Progenitor cell of endocrine pancreas (in vitro differentiated cells): ENCODE data around the gene CD37. TPM values are rescaled to one million over a fixed set of nuclear protein-coding genes. Genes with fewer than 3 reads are reported as not detected.
A peak's percentile ranks its signal among the peaks of the same experiment; 100 is the strongest.
"Not testable (repeated sequence)": the region's sequence is repeated elsewhere in the genome, so short reads cannot be mapped to it uniquely, and the experiment has no call there.

ENCODE experiments used
- DNase-seq: peaks from one replicate; pipeline ENCODE4 v3.0.0; 2021; ENCODE audit warnings: low spot score; ENCODE audit not compliant: unreplicated experiment
- H3K27ac Mint-ChIP-seq: 2 replicates; pipeline ENCODE4 v1.8.0; 2021; ENCODE audit warnings: mild to moderate bottlenecking, moderate library complexity, mixed read lengths
- H3K27me3 Mint-ChIP-seq: 2 replicates; pipeline ENCODE4 v1.8.0; 2021; ENCODE audit warnings: mixed read lengths
- H3K36me3 Mint-ChIP-seq: 2 replicates; pipeline ENCODE4 v1.8.0; 2022; ENCODE audit warnings: mixed read lengths; ENCODE audit not compliant: insufficient read depth
- H3K4me1 Mint-ChIP-seq: 2 replicates; pipeline ENCODE4 v1.8.0; 2021; ENCODE audit warnings: low read depth, mixed read lengths
- H3K4me3 Mint-ChIP-seq: 2 replicates; pipeline ENCODE4 v1.8.0; 2021; ENCODE audit warnings: low read depth, mild to moderate bottlenecking, moderate library complexity, mixed read lengths
- H3K9me3 Mint-ChIP-seq: 2 replicates; pipeline ENCODE4 v1.8.0; 2021; ENCODE audit warnings: low read depth, mixed read lengths
- CTCF ChIP-seq: fragments of 200-600 bp; sonication (generic); IDR thresholded peaks from one replicate; pipeline ENCODE4 v1.5.0; 2021; ENCODE audit warnings: antibody characterized with exemption, mild to moderate bottlenecking; ENCODE audit not compliant: unreplicated experiment
- total RNA-seq: library from RNA; stranded (reverse); gene quantifications from 2 replicates; pipeline ENCODE4 v1.2.1, GENCODE V29; 2021

The CD37 gene
- total RNA-seq, 1 donor from 2014 or later: not detected

- no peak overlapping the region for H3K27ac Mint-ChIP-seq
- peaks cover 3% of the 10 kb centered on the region for H3K4me1 Mint-ChIP-seq
- TF ChIP-seq CTCF: no peak
- H3K27me3 Mint-ChIP-seq: no peaks in the 10 kb centered on the region
- DNase-seq: no peak
- H3K9me3 Mint-ChIP-seq: peaks cover 5% of the 10 kb centered on the region
- H3K4me3 Mint-ChIP-seq: no peak overlapping the region
- H3K36me3 Mint-ChIP-seq: peaks cover 35% of the 10 kb centered on the region
These were observed 9.0 kb upstream of the CD37 start for GRCh38 chr19:49326165-49326704.

GRCh38 chr19:49327878-49328544, 7.2 kb upstream of the CD37 start:
- Mint-ChIP-seq H3K27ac (no peak overlapping the region), H3K4me1 (peaks cover 3% of the 10 kb centered on the region), H3K36me3 (peaks cover 24% of the 10 kb centered on the region), H3K9me3 (peaks cover 5% of the 10 kb centered on the region), H3K4me3 (no peak overlapping the region), H3K27me3 (no peaks in the 10 kb centered on the region)
- DNase-seq: no peak
- TF ChIP-seq CTCF: peak; percentile 57

GRCh38 chr19:49328741-49329140, 6.5 kb upstream of the CD37 start:
- Mint-ChIP-seq H3K4me3 (no peak overlapping the region), H3K9me3 (no peaks in the 10 kb centered on the region), H3K36me3 (peaks cover 19% of the 10 kb centered on the region), H3K4me1 (peaks cover 3% of the 10 kb centered on the region), H3K27ac (no peak overlapping the region), H3K27me3 (no peaks in the 10 kb centered on the region)
- no peak for TF ChIP-seq CTCF
- no peak for DNase-seq

DNA sequence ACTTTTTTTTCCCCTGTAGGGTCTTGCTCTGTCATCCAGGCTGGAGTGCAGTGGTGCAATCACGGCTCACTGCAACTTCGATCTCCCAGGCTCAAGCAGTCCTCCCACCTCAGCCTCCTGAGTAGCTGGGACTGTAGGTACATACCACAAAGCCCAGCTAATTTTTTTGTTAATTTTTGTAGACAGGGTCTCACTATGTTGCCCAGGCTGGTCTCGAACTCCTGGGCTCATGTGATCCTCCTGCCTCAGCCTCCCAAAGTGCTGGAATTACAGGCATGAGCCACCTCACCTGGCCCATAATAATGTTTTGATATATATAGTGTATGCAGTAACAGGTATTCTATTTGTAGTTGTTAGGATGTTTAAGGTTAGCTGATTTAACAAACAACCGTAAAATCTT, 4.0 kb upstream of the CD37 start:
- not testable (repeated sequence) for H3K27me3 Mint-ChIP-seq, H3K4me1 Mint-ChIP-seq, DNase-seq, H3K4me3 Mint-ChIP-seq, H3K9me3 Mint-ChIP-seq, H3K27ac Mint-ChIP-seq
- H3K36me3 Mint-ChIP-seq: peaks cover 17% of the 10 kb centered on the region

DNA sequence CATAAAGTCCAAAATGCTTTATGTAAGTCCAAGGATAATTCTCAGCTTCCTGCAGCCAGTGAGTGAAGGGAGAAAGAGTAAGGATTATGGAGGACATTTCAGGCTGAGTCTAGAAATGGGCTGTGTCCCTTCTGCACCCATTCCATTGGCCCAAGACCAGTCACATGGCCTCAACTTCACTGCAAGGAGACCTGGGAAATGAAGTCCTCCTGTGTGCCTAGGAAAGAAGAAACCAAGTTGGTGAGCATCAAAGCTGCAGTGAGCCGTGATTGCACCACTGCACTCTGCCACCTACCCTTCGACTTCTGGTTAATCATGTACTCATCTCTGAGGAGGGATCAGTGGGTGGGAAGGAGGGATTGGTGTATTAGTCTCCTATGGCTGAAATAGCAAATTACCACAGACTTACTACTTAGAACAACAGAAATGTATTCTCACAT, 3.6 kb upstream of the CD37 start:
- H3K4me3 Mint-ChIP-seq: no peak overlapping the region
- H3K9me3 Mint-ChIP-seq: no peaks in the 10 kb centered on the region
- H3K36me3 Mint-ChIP-seq: peaks cover 17% of the 10 kb centered on the region
- DNase-seq: no peak
- TF ChIP-seq CTCF: no peak
- peaks cover 3% of the 10 kb centered on the region for H3K4me1 Mint-ChIP-seq
- H3K27me3 Mint-ChIP-seq: no peaks in the 10 kb centered on the region
- H3K27ac Mint-ChIP-seq: no peak overlapping the region

GRCh38 chr19:49332691-49333417, 2.4 kb upstream of the CD37 start:
- H3K9me3 Mint-ChIP-seq, H3K27me3 Mint-ChIP-seq, H3K4me1 Mint-ChIP-seq, H3K4me3 Mint-ChIP-seq, DNase-seq: not testable (repeated sequence)
- H3K27ac Mint-ChIP-seq: peak overlapping the region; percentile 76
- H3K36me3 Mint-ChIP-seq: peaks cover 16% of the 10 kb centered on the region
